Measurements from ENCODE around the gene STYXL2.

Gene STYXL2

GRCh38 chr1:167136806-167137205, 42.9 kb downstream of the STYXL2 start:
- DNase-seq (ENCODE audit: low spot score): no peak

GRCh38 chr1:167137332-167137781, 43.5 kb downstream of the STYXL2 start:
- no peak for DNase-seq (ENCODE audit: low spot score)

DNA sequence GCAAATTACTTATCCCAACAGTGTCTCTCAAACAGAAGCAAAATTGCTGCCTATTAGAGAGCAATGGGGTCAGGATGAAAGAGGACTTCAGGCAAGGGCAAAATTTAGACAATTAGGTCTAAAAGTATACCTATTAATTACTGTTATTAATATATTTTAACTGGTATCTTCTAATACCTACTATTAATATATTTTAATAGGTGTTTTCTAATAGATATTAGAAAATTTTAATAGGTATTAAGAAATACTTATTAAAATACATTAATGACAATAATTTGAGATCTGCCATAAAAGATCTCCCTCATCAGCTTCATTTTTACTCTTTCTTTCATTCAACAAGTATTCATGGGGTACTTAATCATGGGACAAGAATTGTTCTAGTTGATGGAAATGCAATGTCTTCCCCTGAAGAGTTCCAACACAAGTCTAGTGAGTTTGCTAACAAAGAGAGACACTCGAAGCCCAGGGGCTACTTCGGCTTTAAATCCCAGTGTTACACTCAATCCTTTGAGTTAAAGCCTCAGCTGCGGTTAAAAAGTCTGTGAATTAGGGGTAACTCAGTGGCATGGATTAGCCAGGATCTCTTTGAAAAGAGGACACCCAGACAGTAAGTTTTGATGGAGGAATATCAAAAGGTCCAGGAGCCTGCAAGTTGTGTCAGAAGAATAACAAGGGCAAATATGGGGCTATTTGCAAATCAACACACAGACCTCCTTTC, 44.1 kb downstream of the STYXL2 start:
- no peak for DNase-seq (ENCODE audit: low spot score)

DNA sequence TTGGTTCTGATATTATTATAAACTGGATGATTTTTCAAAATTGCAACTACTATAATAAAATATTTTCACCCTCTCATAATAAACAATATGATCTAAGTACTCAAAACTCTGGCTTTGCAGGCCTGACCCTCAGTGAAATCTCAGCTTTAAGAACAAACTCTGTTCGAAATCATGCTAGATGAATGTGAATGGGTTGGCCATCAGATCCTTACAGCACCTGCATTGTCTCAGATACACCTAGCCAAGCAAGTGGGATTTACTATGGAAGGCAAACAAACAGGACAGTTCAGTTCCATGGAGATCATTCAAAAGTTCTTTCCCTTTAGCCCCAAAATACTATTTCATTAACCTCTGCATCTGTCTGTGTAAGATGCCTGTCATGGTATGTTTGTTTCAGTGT, 44.8 kb downstream of the STYXL2 start:
- DNase-seq (ENCODE audit: low spot score): no peak

- DNase-seq (ENCODE audit: low spot score): no peak
Measured at GRCh38 chr1:167141963-167142362, 48.1 kb downstream of the STYXL2 start.

All from GM03348 (cell line).